Spleen (tissue), 11 donors: ENCODE data around the gene FGD6. TPM values are rescaled to one million over a fixed set of nuclear protein-coding genes. Genes with fewer than 3 reads are reported as not detected.

Experiments
- DNase-seq: peaks from one replicate; pipeline ENCODE4 v3.0.0-alpha.2; 2020
- H3K27ac ChIP-seq, 8 donors: fragments of 200-600 bp; sonication (generic) in 7 of 8; 1 replicate in 4 of 8; 2 replicates in 4 of 8; pipeline versions ENCODE4 v1.5.0 to v1.8.0; 2016 to 2021; ENCODE audit warnings: inconsistent platforms in 4 of 8, mild to moderate bottlenecking in 4 of 8, moderate library complexity in 1 of 8
- H3K27me3 ChIP-seq, 7 donors: fragments of 200-600 bp; sonication (generic) in 6 of 7; replicated peaks in 1 of 7; 1 replicate in 4 of 7; 2 replicates in 3 of 7; pipeline versions ENCODE4 v1.5.0 to v1.8.0; 2016 to 2021; ENCODE audit warnings: inconsistent platforms in 3 of 7, mild to moderate bottlenecking in 1 of 7
- H3K36me3 ChIP-seq, 6 donors: fragments of 200-600 bp; sonication (generic) in 5 of 6; 1 replicate in 4 of 6; 2 replicates in 2 of 6; pipeline versions ENCODE4 v1.5.0 to v1.8.0; 2016 to 2021; ENCODE audit warnings: inconsistent platforms in 2 of 6
- H3K4me1 ChIP-seq, 6 donors: fragments of 200-600 bp; sonication (generic) in 5 of 6; 1 replicate in 3 of 6; 2 replicates in 3 of 6; pipeline versions ENCODE4 v1.5.0 to v1.8.0; 2016 to 2021; ENCODE audit warnings: inconsistent platforms in 3 of 6
- H3K4me3 ChIP-seq, 8 donors: fragments of 200-600 bp; sonication (generic) in 7 of 8; 1 replicate in 4 of 8; 2 replicates in 4 of 8; pipeline versions ENCODE4 v1.5.0 to v1.8.0; 2016 to 2021; ENCODE audit warnings: inconsistent platforms in 4 of 8, mild to moderate bottlenecking in 4 of 8, moderate library complexity in 2 of 8
- H3K9me3 ChIP-seq, 8 donors: fragments of 200-600 bp; sonication (generic) in 7 of 8; 1 replicate in 4 of 8; 2 replicates in 4 of 8; pipeline versions ENCODE4 v1.5.0 to v1.8.0; 2016 to 2021; ENCODE audit warnings: inconsistent platforms in 4 of 8
- POLR2A ChIP-seq, 3 donors: fragments of 450-650 bp; IDR thresholded peaks; one replicate each; pipeline ENCODE4 v1.5.1; 2017; ENCODE audit warnings: antibody characterized with exemption in 3 of 3, mild to moderate bottlenecking in 1 of 3
- POLR2AphosphoS5 ChIP-seq, 3 donors: sonication (generic); formaldehyde crosslinking; IDR thresholded peaks; one replicate each; pipeline ENCODE4 v1.5.1; 2017; ENCODE audit warnings: antibody characterized with exemption in 3 of 3
- WGBS, 5 donors: extraction: QIAGEN DNeasy Blood & Tissue Kit in 3 of 5; methylation state at CpG; one replicate each; pipeline versions ENCODE4 v1.1.5 to v1.1.7; 2013 to 2018; 5-methylcytosine and 5-hydroxymethylcytosine counted together
- intact Hi-C: fragments of 100-400 bp; cut with DNase I; formaldehyde crosslinking; loops from one replicate; pipeline ENCODE4 v1.15.0; 2023; ENCODE audit warnings: low total_unique reads
- polyA plus RNA-seq, 3 donors: library from polyadenylated mRNA; stranded (reverse); fragments of 200-250 nt; gene quantifications; one replicate each; pipeline ENCODE4 v1.2.1, GENCODE V29; 2013
- total RNA-seq, 7 donors: library from RNA; depleted of rRNA in 3 of 7; stranded (reverse); fragments of >200 nt in 3 of 7; fragmentation: NEBNext Ultra II Directional in 4 of 7; extraction: Animal tissue kit (Norgen Biotek cat#: 25700) in 4 of 7; gene quantifications; one replicate each; pipeline versions ENCODE4 v1.1.0 to v1.2.1, GENCODE V29; 2016 to 2021
- TF ChIP-seq, protein P1 (sequence below), 11 experiments: fragments of 200-600 bp in 7 of 11; fragments of 450-650 bp in 4 of 11; sonication (generic) in 4 of 11; IDR thresholded peaks in 8 of 11; conservative IDR thresholded peaks in 3 of 11; 1 replicate in 7 of 11; 2 replicates in 4 of 11; pipeline versions ENCODE4 v1.4.0 to v1.8.0; 2016 to 2021; ENCODE audit warnings: antibody characterized with exemption in 11 of 11, inconsistent platforms in 4 of 11, mild to moderate bottlenecking in 1 of 11
- donor health status: healthy with polysubstance abuse.
- donor health status: DM: no; HTN: no; CAD: no; lungs with moderate emphysema.
- donor health status: DM: no; HTN: no; CAD: no.
- donor health status: Bipolar disorder and iron deficiency.
- donor health status: healthy.
- donor health status: DM: no; HTN: no; CAD: no.
- donor health status: DM: yes; HTN: yes; CAD: no.

The FGD6 gene
- total and polyA plus RNA-seq, 10 donors, result 0.78 to 13.0 (median 10.4) TPM

DNA sequence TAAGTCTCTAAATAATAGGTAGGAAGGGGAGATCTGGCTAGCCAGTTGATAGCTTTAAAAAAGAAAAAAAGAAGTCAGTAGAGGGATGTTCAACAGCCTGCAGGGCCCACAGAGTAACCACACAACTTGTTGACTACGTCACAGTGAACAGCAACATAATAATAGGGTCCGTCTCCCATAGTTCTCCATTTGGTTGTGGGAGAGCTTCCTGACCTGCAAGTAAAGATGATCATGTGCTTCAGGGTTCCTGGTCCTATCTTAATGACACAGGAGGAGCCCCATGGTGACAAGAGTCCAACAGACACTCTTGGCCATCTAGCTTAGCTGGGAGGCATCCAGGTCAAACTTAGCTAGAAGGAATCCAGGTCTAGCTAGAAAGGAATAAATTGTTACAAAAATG is 36.2 kb downstream of the FGD6 start:
- 65 to 80% (median 75%) methylated on average over 2 of the region's 2 CpGs for WGBS, 5 donors
- intact Hi-C loops, result no loop called here
- TF ChIP-seq POLR2A (IDR thresholded peaks at IDR 0.05), result no peak

DNA sequence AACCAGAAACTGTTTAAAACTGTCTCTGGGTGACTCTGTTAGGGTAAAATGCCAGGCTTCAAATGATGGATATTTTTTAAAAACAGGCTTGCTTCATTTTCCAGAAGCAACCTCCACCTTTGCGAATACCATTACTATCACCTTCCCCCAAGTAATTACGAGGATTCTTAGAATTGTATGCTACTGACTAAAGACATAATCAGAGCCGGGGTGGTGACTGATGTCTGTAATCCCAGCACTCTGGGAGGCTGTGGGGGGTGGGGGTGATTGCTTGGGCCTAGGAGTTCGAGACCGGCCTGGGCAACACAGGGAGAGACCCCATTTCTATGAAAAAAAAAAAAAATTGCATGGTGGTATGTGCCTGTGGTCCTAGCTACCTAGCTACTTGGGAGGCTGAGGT is 38.3 kb downstream of the FGD6 start:
- H3K27me3 ChIP-seq, result no peaks in the 10 kb centered on the region
- intact Hi-C loops, result no loop called here
- TF ChIP-seq POLR2AphosphoS5 (IDR thresholded peaks at IDR 0.05), result no peak
- TF ChIP-seq, protein P1, sequence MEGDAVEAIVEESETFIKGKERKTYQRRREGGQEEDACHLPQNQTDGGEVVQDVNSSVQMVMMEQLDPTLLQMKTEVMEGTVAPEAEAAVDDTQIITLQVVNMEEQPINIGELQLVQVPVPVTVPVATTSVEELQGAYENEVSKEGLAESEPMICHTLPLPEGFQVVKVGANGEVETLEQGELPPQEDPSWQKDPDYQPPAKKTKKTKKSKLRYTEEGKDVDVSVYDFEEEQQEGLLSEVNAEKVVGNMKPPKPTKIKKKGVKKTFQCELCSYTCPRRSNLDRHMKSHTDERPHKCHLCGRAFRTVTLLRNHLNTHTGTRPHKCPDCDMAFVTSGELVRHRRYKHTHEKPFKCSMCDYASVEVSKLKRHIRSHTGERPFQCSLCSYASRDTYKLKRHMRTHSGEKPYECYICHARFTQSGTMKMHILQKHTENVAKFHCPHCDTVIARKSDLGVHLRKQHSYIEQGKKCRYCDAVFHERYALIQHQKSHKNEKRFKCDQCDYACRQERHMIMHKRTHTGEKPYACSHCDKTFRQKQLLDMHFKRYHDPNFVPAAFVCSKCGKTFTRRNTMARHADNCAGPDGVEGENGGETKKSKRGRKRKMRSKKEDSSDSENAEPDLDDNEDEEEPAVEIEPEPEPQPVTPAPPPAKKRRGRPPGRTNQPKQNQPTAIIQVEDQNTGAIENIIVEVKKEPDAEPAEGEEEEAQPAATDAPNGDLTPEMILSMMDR (IDR thresholded peaks at IDR 0.05 in 8 of 11, conservative IDR thresholded peaks at IDR 0.05 in 3 of 11), result no peak
- no peak for TF ChIP-seq POLR2A (IDR thresholded peaks at IDR 0.05)
- DNase-seq, result no peak
- H3K4me1 ChIP-seq, result no peaks in the 10 kb centered on the region
- H3K27ac ChIP-seq, result no peak overlapping the region
- no peaks in the 10 kb centered on the region for H3K9me3 ChIP-seq
- no peaks in the 10 kb centered on the region for H3K36me3 ChIP-seq
- H3K4me3 ChIP-seq, result no peak overlapping the region
- 72 to 77% (median 75%) methylated on average over 5 of the region's 5 CpGs for WGBS, 5 donors

More for the DNA sequence above, 36.2 kb downstream of the FGD6 start:
- no peaks in the 10 kb centered on the region for H3K36me3 ChIP-seq
- no peak for DNase-seq
- H3K4me3 ChIP-seq, result no peak overlapping the region
- no peaks in the 10 kb centered on the region for H3K9me3 ChIP-seq
- H3K27me3 ChIP-seq, result no peaks in the 10 kb centered on the region
- no peaks in the 10 kb centered on the region for H3K4me1 ChIP-seq
- H3K27ac ChIP-seq, result no peak overlapping the region

DNA sequence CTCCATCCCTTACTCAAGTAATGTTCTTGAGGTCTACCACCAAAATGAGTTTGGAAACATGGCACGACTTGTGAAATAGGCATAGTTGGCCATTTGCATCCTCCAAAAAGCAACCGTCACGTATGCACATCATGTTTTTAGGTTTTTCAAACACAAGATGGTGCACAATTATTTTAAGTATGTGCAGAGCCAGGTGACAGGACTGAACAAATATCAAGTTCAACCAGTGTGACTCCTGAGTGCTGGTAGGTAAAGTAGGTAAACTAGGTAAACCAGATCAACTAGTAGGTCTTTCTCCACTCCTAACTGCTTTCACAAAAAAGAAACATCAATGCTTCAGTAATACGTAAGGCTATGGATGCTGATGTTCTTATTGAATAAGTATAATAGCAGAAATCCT is 39.1 kb downstream of the FGD6 start:
- Histone ChIP-seq H3K27ac (no peak overlapping the region), H3K4me1 (no peaks in the 10 kb centered on the region), H3K36me3 (no peaks in the 10 kb centered on the region)

DNA sequence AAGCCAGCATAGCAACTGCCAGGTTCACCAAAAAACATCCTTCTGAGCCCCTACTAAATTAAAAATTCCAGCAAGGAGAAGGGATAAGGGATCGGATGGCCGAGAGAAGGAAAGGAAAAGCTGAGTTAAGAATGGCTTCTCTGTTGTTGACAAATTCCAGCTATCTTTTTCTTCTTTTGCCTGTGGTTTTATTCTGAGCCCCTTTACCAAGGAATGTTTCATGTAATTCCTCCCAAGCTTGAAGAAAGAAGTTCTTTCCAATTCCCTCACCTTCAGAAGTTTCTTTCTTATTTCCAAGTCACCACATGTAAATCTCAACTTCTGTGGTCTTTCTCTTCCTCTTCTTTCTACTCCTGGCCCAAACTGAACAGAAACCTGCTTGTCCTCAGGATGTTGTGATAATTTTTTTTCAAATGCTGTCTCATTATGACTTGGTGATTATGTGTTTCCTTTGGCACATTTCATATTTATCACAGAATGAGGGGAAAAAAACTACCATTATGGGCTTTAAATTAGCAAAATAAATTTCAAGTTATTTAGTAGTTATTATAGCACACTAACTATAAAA is 40.0 kb downstream of the FGD6 start:
- Histone ChIP-seq H3K4me3 (no peak overlapping the region), H3K27me3 (no peaks in the 10 kb centered on the region), H3K27ac (no peak overlapping the region), H3K9me3 (no peaks in the 10 kb centered on the region), H3K4me1 (no peaks in the 10 kb centered on the region), H3K36me3 (no peaks in the 10 kb centered on the region)
- DNase-seq, result no peak
- intact Hi-C loops, result no loop called here
- TF ChIP-seq POLR2A (IDR thresholded peaks at IDR 0.05) (no peak), POLR2AphosphoS5 (IDR thresholded peaks at IDR 0.05) (no peak)
- TF ChIP-seq, protein P1 (IDR thresholded peaks at IDR 0.05 in 8 of 11, conservative IDR thresholded peaks at IDR 0.05 in 3 of 11), result no peak
- 93 to 96% (median 93%) methylated on average over 2 of the region's 2 CpGs for WGBS, 5 donors

More for the DNA sequence above, 39.1 kb downstream of the FGD6 start:
- H3K9me3 ChIP-seq, result no peaks in the 10 kb centered on the region
- H3K27me3 ChIP-seq, result no peaks in the 10 kb centered on the region
- no peak for DNase-seq
- intact Hi-C loops, result no loop called here
- TF ChIP-seq POLR2AphosphoS5 (IDR thresholded peaks at IDR 0.05) (no peak), POLR2A (IDR thresholded peaks at IDR 0.05) (no peak)
- TF ChIP-seq, protein P1 (IDR thresholded peaks at IDR 0.05 in 8 of 11, conservative IDR thresholded peaks at IDR 0.05 in 3 of 11), result no peak
- no peak overlapping the region for H3K4me3 ChIP-seq
- 79 to 92% (median 84%) methylated on average over 4 of the region's 4 CpGs for WGBS, 5 donors
